NCI-H524 treated with DMSO at 0.1 percent for 48 hours (cell line): Measurements from ENCODE around the gene PRKAG1.

Experiments
- DNase-seq: peaks from one replicate; lab custom pipeline; 2025; lab: John Stamatoyannopoulos, UW

Gene PRKAG1

GRCh38 chr12:49049566-49050224, 31.1 kb upstream of the PRKAG1 start:
- no peak for DNase-seq

- DNase-seq, result no peak
These were observed 30.4 kb upstream of the PRKAG1 start for GRCh38 chr12:49048953-49049352.

GRCh38 chr12:49046129-49046895, 27.7 kb upstream of the PRKAG1 start:
- no peak for DNase-seq

- no peak for DNase-seq
These were observed 26.1 kb upstream of the PRKAG1 start for GRCh38 chr12:49044660-49045059.

- DNase-seq, result no peak
These were observed 25.3 kb upstream of the PRKAG1 start for GRCh38 chr12:49043856-49044258.

- no peak for DNase-seq
These were observed 24.7 kb upstream of the PRKAG1 start for GRCh38 chr12:49043241-49043640.

- DNase-seq, result no peak
These were observed 23.4 kb upstream of the PRKAG1 start for GRCh38 chr12:49041881-49042484.

GRCh38 chr12:49041036-49041880, 22.7 kb upstream of the PRKAG1 start:
- DNase-seq, result no peak

GRCh38 chr12:49040364-49040855, 21.8 kb upstream of the PRKAG1 start:
- no peak for DNase-seq

GRCh38 chr12:49039421-49040363, 21.1 kb upstream of the PRKAG1 start:
- DNase-seq, result no peak

GRCh38 chr12:49038291-49038955, 19.8 kb upstream of the PRKAG1 start:
- DNase-seq, result no peak

- no peak for DNase-seq
These were observed 19.3 kb upstream of the PRKAG1 start for GRCh38 chr12:49037947-49038237.

- DNase-seq, result no peak
These were observed 18.8 kb upstream of the PRKAG1 start for GRCh38 chr12:49037111-49037946.

- DNase-seq, result no peak
These were observed 17.5 kb upstream of the PRKAG1 start for GRCh38 chr12:49036029-49036428.

GRCh38 chr12:49034286-49034622, 15.7 kb upstream of the PRKAG1 start:
- no peak for DNase-seq

GRCh38 chr12:49033611-49034285, 15.2 kb upstream of the PRKAG1 start:
- DNase-seq, result no peak

- DNase-seq, result no peak
These were observed 14.3 kb upstream of the PRKAG1 start for GRCh38 chr12:49032679-49033447.

GRCh38 chr12:49032276-49032675, 13.7 kb upstream of the PRKAG1 start:
- no peak for DNase-seq
